Pancreas (tissue), 10 donors: ENCODE data around the gene CAPN10. TPM values are rescaled to one million over a fixed set of nuclear protein-coding genes. Genes with fewer than 3 reads are reported as not detected.
A peak's percentile ranks its signal among the peaks of the same experiment; 100 is the strongest.

ENCODE experiments used
- ATAC-seq, 4 donors: fragments of 200-7000 bp; cut with Tn5 transposase; one replicate each; pipeline versions ENCODE4 v1.8.0 to v1.9.1; 2020; ENCODE audit warnings: mild to moderate bottlenecking in 4 of 4, moderate library complexity in 4 of 4
- DNase-seq, 6 donors: peaks; one replicate each; pipeline ENCODE4 v3.0.0-alpha.2; 2020
- FAIRE-seq: peaks from 2 replicates; lab custom pipeline; 2012; peaks lifted over from hg19 to GRCh38; lab: Jason Lieb, UNC
- H3K27ac ChIP-seq, 4 donors: fragments of 200-600 bp; sonication (generic); 1 replicate in 3 of 4; 2 replicates in 1 of 4; pipeline versions ENCODE4 v1.5.0 to v1.8.0; 2020
- H3K27me3 ChIP-seq, 4 donors: fragments of 200-600 bp; one replicate each; pipeline ENCODE4 v1.8.0; 2021
- H3K36me3 ChIP-seq, 3 donors: fragments of 200-600 bp; sonication (generic) in 1 of 3; one replicate each; pipeline versions ENCODE4 v1.5.0 to v1.8.0; 2020 to 2021
- H3K4me1 ChIP-seq, 3 donors: fragments of 200-600 bp; one replicate each; pipeline ENCODE4 v1.8.0; 2021
- H3K4me3 ChIP-seq, 4 donors: fragments of 200-600 bp; sonication (generic) in 2 of 4; one replicate each; pipeline versions ENCODE4 v1.5.0 to v1.8.0; 2020 to 2021
- H3K9me3 ChIP-seq, 4 donors: fragments of 200-600 bp; one replicate each; pipeline ENCODE4 v1.8.0; 2021
- CTCF ChIP-seq, 4 donors: fragments of 200-600 bp; sonication (generic) in 3 of 4; IDR thresholded peaks; one replicate each; pipeline versions ENCODE4 v1.5.0 to v1.8.0; 2021; ENCODE audit warnings: antibody characterized with exemption in 4 of 4
- WGBS, 2 donors: extraction: QIAGEN DNeasy Blood & Tissue Kit; methylation state at CpG; one replicate each; pipeline ENCODE4 v1.1.7; 2013; 5-methylcytosine and 5-hydroxymethylcytosine counted together
- intact Hi-C, 3 donors: fragments of 100-400 bp; cut with DNase I; formaldehyde crosslinking; loops; one replicate each; pipeline versions ENCODE4 v1.11.1 to v1.14.2; 2022
- polyA plus RNA-seq, 2 donors: library from polyadenylated mRNA; stranded (reverse); fragments of 200-250 nt; gene quantifications; one replicate each; pipeline ENCODE4 v1.2.3, GENCODE V29; 2013
- total RNA-seq, 6 donors: library from RNA; stranded (reverse); fragmentation: NEBNext Ultra II Directional in 4 of 6; extraction: Animal tissue kit (Norgen Biotek cat#: 25700) in 4 of 6; gene quantifications; one replicate each; pipeline versions ENCODE4 v1.2.1 to v1.2.4, GENCODE V29; 2021 to 2023
- donor health status: healthy with polysubstance abuse.
- donor health status: DM: no; HTN: no; CAD: no; lungs with moderate emphysema.
- donor health status: DM: no; HTN: no; CAD: no.
- donor health status: control.
- donor health status: control.
- donor health status: Bipolar disorder and iron deficiency.
- donor health status: DM: yes; HTN: yes; CAD: no.
- donor health status: DM: no; HTN: no; CAD: no.
- donor health status: DM: no; HTN: no; CAD: no.
- donor health status: DM: yes; HTN: yes; CAD: no.

The CAPN10 gene
- total and polyA plus RNA-seq, 8 donors = 8.6 to 49.3 (median 12.7) TPM

GRCh38 chr2:240643811-240644150 lies 57.2 kb downstream of the CAPN10 start:
- no peak for TF ChIP-seq CTCF (IDR thresholded peaks at IDR 0.05)
- Histone ChIP-seq H3K4me1 (no peaks in the 10 kb centered on the region), H3K36me3 (no peaks in the 10 kb centered on the region), H3K27me3 (no peaks in the 10 kb centered on the region), H3K4me3 (no peak overlapping the region), H3K27ac (no peak overlapping the region), H3K9me3 (no peaks in the 10 kb centered on the region)
- ATAC-seq (no peak), FAIRE-seq (no peak), DNase-seq (no peak)
- intact Hi-C loops = loop anchor here in 1 of 3 donors (10.0 kb wide), 1 partner anchor 61 kb away; no protein-coding TSS in a partner anchor
- 67 to 80% methylated on average over 15 of the region's 15 CpGs for WGBS, 2 donors

- 43 to 58% methylated on average over 13 to 14 of the region's 14 CpGs for WGBS, 2 donors
- FAIRE-seq (no peak), ATAC-seq (no peak), DNase-seq (peak in 2 of 6 donors; percentile 2 to 36)
- no peak for TF ChIP-seq CTCF (IDR thresholded peaks at IDR 0.05)
- H3K27me3 ChIP-seq = no peaks in the 10 kb centered on the region
- intact Hi-C loops = loop anchor here in 1 of 3 donors (10.0 kb wide), 1 partner anchor 61 kb away; no protein-coding TSS in a partner anchor
- no peaks in the 10 kb centered on the region for H3K9me3 ChIP-seq
- no peaks in the 10 kb centered on the region for H3K36me3 ChIP-seq
- H3K4me1 ChIP-seq = no peaks in the 10 kb centered on the region
- H3K27ac ChIP-seq = no peak overlapping the region
- no peak overlapping the region for H3K4me3 ChIP-seq
Measured at GRCh38 chr2:240644171-240644651, 57.7 kb downstream of the CAPN10 start.

GRCh38 chr2:240644859-240645301 lies 58.3 kb downstream of the CAPN10 start:
- peak in 1 of 6 donors; percentile 27 for DNase-seq

GRCh38 chr2:240645346-240645745 lies 58.8 kb downstream of the CAPN10 start:
- H3K9me3 ChIP-seq = no peaks in the 10 kb centered on the region
- no peak for TF ChIP-seq CTCF (IDR thresholded peaks at IDR 0.05)
- 77 to 88% methylated on average over 10 of the region's 10 CpGs for WGBS, 2 donors
- FAIRE-seq (no peak), DNase-seq (peak in 1 of 6 donors; percentile 42), ATAC-seq (no peak)
- no peak overlapping the region for H3K4me3 ChIP-seq
- no peaks in the 10 kb centered on the region for H3K36me3 ChIP-seq
- H3K4me1 ChIP-seq = no peaks in the 10 kb centered on the region
- no peaks in the 10 kb centered on the region for H3K27me3 ChIP-seq
- no peak overlapping the region for H3K27ac ChIP-seq
- intact Hi-C loops = loop anchor here in 1 of 3 donors (10.0 kb wide), 1 partner anchor 59 kb away; no protein-coding TSS in a partner anchor

More at GRCh38 chr2:240644859-240645301, 58.3 kb downstream of the CAPN10 start:
- Histone ChIP-seq H3K27me3 (no peaks in the 10 kb centered on the region), H3K36me3 (no peaks in the 10 kb centered on the region), H3K9me3 (no peaks in the 10 kb centered on the region), H3K4me3 (no peak overlapping the region), H3K4me1 (no peaks in the 10 kb centered on the region), H3K27ac (no peak overlapping the region)
- intact Hi-C loops = loop anchor here in 1 of 3 donors (10.0 kb wide), 1 partner anchor 60 kb away; no protein-coding TSS in a partner anchor
- ATAC-seq = no peak
- WGBS, 2 donors = 38 to 51% methylated on average over 8 of the region's 8 CpGs
- TF ChIP-seq CTCF (IDR thresholded peaks at IDR 0.05) = no peak
- FAIRE-seq = no peak

GRCh38 chr2:240645801-240646175 lies 59.3 kb downstream of the CAPN10 start:
- TF ChIP-seq CTCF (IDR thresholded peaks at IDR 0.05) = no peak
- Histone ChIP-seq H3K4me3 (no peak overlapping the region), H3K27me3 (no peaks in the 10 kb centered on the region), H3K9me3 (no peaks in the 10 kb centered on the region), H3K27ac (no peak overlapping the region), H3K4me1 (no peaks in the 10 kb centered on the region), H3K36me3 (no peaks in the 10 kb centered on the region)
- 74 to 82% methylated on average over 10 of the region's 10 CpGs for WGBS, 2 donors
- intact Hi-C loops = loop anchor here in 1 of 3 donors (10.0 kb wide), 1 partner anchor 59 kb away; no protein-coding TSS in a partner anchor
- no peak for DNase-seq
- no peak for FAIRE-seq
- no peak for ATAC-seq
